ENCODE data around the gene NALCN. TPM values are rescaled to one million over a fixed set of nuclear protein-coding genes. Genes with fewer than 3 reads are reported as not detected.

The NALCN gene
- total RNA-seq, 1 donor from 2014 or later = not detected

DNA sequence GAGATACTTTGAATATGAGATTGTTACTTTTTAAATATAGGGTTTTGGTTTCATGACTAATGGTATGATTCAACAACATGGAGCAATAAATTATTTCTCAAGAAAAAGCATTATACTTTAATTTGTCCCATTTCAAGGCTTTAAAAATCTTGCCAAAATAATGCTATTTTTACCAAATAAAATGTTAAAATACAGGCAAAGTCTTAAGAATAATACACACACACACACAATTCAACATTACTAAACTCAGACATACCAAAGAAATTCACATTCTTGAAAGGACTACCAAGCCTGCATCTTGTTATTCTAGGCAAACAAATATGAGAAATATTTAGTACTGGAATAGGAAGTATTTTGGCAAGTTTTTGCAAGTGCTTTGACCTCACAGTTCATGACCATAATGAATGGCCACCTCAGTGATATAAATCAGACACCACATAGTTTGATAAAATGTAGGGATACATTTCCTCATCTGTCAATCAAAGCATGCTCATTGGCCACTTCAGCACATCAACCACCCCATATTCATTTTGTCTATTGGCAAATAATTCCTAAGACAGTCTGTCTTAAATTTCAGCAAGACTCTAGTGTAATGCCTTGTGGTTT lies 107.2 kb downstream of the NALCN start:
- H3K4me1 Mint-ChIP-seq (ENCODE audit: low read depth) = no peaks in the 10 kb centered on the region
- peaks cover 3% of the 10 kb centered on the region for H3K9me3 Mint-ChIP-seq
- no peaks in the 10 kb centered on the region for H3K36me3 Mint-ChIP-seq (ENCODE audit: low read depth)
- no peak overlapping the region for H3K27ac Mint-ChIP-seq
- DNase-seq (ENCODE audit: low spot score) = no peak
- H3K27me3 Mint-ChIP-seq (ENCODE audit: insufficient read depth) = no peaks in the 10 kb centered on the region
- no peak overlapping the region for H3K4me3 Mint-ChIP-seq
- intact Hi-C loops (cut with micrococcal nuclease) = no loop called here

DNA sequence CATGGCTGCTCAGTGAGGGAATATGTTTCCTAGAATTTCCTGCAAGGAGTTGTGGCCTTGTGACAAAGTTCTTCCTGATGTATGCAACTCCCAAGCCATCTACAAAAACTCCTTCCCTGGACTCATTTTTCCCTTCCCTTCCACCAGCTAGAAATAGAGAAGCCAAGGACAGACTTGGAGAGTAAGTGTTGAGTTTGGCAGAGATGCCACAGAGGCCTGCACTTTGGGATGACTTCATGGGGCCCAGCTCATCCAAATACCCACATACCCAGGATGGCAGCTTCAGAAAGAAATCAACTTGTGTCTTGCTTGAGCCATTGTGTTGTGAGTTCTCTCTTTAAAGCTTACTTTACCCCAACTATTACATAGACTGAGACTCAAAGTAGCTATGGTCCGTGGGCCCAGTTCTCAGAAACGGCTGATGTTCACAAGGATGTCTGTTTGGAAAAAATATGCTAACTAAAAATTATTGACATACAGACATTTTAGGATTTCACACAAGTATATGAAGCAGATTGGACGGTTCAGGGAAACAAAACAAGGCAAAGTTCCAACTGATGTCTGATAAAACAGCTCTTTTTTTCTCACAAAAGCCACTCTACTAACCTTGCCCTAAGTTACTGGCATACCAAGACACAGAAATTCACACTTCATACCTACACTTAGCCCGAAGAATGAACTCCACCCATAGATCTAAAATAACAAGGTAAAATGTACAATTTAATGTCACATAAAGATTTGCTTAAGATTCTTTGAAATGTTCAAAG lies 107.9 kb downstream of the NALCN start:
- DNase-seq (ENCODE audit: low spot score) = no peak
- no peaks in the 10 kb centered on the region for H3K36me3 Mint-ChIP-seq (ENCODE audit: low read depth)
- no peak overlapping the region for H3K4me3 Mint-ChIP-seq
- intact Hi-C loops (cut with micrococcal nuclease) = no loop called here
- no peaks in the 10 kb centered on the region for H3K27me3 Mint-ChIP-seq (ENCODE audit: insufficient read depth)
- H3K9me3 Mint-ChIP-seq = peaks cover 1% of the 10 kb centered on the region
- no peaks in the 10 kb centered on the region for H3K4me1 Mint-ChIP-seq (ENCODE audit: low read depth)
- H3K27ac Mint-ChIP-seq = no peak overlapping the region

DNA sequence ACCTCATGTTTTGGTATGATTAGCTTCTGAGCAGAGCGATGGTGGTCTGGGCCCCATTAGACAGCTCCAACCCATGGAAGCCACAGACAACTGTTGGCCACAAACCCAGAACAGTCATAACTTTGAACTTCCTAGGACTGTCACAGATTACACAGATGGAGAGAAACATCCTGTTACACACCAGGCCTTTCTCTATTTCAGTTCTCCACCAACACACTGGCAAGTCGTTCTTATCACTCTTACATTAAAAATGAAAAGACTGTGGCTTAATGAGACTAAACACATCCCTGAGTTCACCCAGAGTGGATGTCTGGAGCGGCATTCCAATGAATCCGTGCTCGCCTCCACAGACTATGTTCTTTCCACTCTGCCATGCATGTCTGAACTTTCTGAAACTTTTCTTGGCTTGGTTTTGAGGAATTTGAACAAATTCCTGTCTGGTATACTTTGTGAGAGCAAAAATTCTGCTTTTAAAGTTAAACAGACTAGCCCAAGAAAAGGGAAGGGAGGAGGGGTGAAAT lies 109.1 kb downstream of the NALCN start:
- no peaks in the 10 kb centered on the region for H3K9me3 Mint-ChIP-seq

DNA sequence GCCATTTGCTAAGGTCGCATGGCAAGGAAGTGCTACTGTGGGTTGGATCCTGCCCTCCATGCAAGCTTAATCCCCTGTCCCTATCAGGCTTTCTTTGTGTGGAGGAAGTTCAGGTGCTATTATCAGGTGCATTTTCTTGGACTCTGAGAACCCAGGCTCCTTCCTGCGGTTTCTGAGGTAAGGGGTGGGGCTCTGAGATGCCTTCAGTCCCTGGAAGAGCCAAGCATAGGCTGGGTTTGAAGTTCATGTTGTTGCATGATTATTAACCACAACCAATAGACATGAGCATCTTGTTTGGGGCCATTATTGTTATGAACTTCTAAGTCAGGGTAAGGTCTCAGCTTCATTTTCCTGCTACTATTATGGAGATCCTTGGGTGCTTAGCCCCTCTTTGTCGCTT lies 109.5 kb downstream of the NALCN start:
- no peaks in the 10 kb centered on the region for H3K4me1 Mint-ChIP-seq (ENCODE audit: low read depth)
- no peak for DNase-seq (ENCODE audit: low spot score)
- no peaks in the 10 kb centered on the region for H3K9me3 Mint-ChIP-seq
- intact Hi-C loops (cut with micrococcal nuclease) = no loop called here
- no peak overlapping the region for H3K4me3 Mint-ChIP-seq
- H3K27me3 Mint-ChIP-seq (ENCODE audit: insufficient read depth) = no peaks in the 10 kb centered on the region
- H3K27ac Mint-ChIP-seq = no peak overlapping the region
- no peaks in the 10 kb centered on the region for H3K36me3 Mint-ChIP-seq (ENCODE audit: low read depth)

More for the DNA sequence above, 109.1 kb downstream of the NALCN start:
- Mint-ChIP-seq H3K4me1 (ENCODE audit: low read depth) (no peaks in the 10 kb centered on the region), H3K27me3 (ENCODE audit: insufficient read depth) (no peaks in the 10 kb centered on the region), H3K27ac (no peak overlapping the region), H3K4me3 (no peak overlapping the region), H3K36me3 (ENCODE audit: low read depth) (no peaks in the 10 kb centered on the region)
- DNase-seq (ENCODE audit: low spot score) = no peak
- intact Hi-C loops (cut with micrococcal nuclease) = no loop called here

DNA sequence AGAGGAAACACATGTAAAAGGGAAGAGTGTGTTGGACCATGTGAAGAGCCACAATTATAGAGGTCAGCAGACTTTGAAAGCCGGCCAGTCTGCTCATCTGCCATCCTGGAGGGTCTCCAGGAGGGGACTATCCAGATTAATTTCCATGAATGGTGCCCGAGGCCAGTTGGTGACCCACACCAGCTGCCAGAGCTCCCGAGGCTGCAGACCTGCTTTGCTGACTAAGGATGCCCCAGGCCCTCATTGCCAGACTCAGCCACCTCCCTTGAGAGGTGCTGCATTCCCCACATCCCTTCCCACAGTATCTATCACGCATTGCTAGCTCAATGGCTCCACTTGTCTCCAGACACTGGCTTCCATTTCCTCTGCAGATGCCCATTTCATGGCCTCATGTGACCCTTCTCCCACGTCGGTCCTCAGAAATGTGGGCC lies 110.3 kb downstream of the NALCN start:
- Mint-ChIP-seq H3K4me3 (no peak overlapping the region), H3K27me3 (ENCODE audit: insufficient read depth) (no peaks in the 10 kb centered on the region), H3K4me1 (ENCODE audit: low read depth) (no peaks in the 10 kb centered on the region), H3K36me3 (ENCODE audit: low read depth) (no peaks in the 10 kb centered on the region), H3K27ac (no peak overlapping the region), H3K9me3 (no peaks in the 10 kb centered on the region)
- no peak for DNase-seq (ENCODE audit: low spot score)
- intact Hi-C loops (cut with micrococcal nuclease) = no loop called here

DNA sequence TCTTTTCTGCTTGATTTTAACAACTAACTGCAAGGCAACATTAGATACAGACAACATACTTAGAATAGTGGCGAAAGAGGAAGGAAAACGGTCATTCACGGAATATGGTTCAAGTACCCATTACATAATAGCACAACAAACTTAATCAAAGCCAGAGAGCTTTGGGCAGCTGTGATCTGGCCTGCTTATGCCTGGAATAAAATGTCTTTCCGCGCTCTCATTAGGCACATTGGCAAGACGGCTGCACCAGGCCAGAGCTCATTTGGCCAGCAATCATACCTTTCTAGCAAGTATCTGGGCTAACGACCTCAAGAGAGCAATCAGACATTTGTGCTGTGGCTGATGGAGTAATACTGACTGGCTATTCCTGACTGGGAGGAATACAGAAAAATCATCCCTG lies 112.8 kb downstream of the NALCN start:
- intact Hi-C loops (cut with micrococcal nuclease) = no loop called here
- no peaks in the 10 kb centered on the region for H3K4me1 Mint-ChIP-seq (ENCODE audit: low read depth)
- H3K9me3 Mint-ChIP-seq = no peaks in the 10 kb centered on the region
- no peaks in the 10 kb centered on the region for H3K36me3 Mint-ChIP-seq (ENCODE audit: low read depth)
- DNase-seq (ENCODE audit: low spot score) = no peak
- H3K4me3 Mint-ChIP-seq = no peak overlapping the region
- no peak overlapping the region for H3K27ac Mint-ChIP-seq
- no peaks in the 10 kb centered on the region for H3K27me3 Mint-ChIP-seq (ENCODE audit: insufficient read depth)

DNA sequence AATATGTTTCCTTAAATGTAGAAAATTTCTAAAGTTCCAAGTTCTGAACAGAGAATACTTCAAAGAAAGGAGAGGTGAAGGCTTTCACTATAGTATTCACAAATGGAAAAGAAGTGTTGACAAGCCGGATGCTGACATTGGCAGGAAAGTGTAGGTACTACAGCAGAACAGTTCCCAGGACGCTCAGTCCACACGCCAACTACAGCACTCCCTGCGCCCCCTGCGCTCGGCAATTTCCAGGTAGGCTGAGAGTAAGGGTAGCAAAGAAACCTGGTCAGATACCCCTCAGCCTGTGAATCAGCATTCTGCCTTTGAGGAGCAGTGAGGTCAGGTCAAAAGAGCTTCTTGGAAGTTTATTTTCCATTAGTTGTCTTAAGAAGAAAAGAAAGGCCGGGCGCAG lies 115.3 kb downstream of the NALCN start:
- no peaks in the 10 kb centered on the region for H3K4me1 Mint-ChIP-seq (ENCODE audit: low read depth)
- no peak overlapping the region for H3K4me3 Mint-ChIP-seq
- intact Hi-C loops (cut with micrococcal nuclease) = no loop called here
- H3K27me3 Mint-ChIP-seq (ENCODE audit: insufficient read depth) = no peaks in the 10 kb centered on the region
- no peak overlapping the region for H3K27ac Mint-ChIP-seq
- H3K9me3 Mint-ChIP-seq = no peaks in the 10 kb centered on the region
- H3K36me3 Mint-ChIP-seq (ENCODE audit: low read depth) = no peaks in the 10 kb centered on the region
- no peak for DNase-seq (ENCODE audit: low spot score)

DNA sequence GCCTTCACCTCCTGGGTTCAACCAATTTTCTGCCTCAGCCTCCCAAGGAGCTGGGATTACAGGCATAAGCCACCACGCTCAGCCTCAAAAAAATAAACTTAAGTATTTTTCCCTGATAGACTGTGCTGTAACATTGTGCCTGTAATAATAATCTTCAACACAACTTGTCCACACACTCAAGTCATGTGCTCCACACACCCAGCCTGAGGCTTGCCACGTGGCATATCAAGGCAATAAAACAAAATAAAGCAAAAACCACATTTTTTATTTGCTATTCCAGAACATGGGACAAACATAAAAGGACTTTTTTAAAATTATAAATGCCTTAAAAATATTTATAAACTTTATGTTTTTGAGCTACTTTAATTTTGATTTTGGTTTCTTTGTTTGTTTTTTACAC lies 115.8 kb downstream of the NALCN start:
- intact Hi-C loops (cut with micrococcal nuclease) = no loop called here
- no peak for DNase-seq (ENCODE audit: low spot score)
- no peak overlapping the region for H3K4me3 Mint-ChIP-seq

DNA sequence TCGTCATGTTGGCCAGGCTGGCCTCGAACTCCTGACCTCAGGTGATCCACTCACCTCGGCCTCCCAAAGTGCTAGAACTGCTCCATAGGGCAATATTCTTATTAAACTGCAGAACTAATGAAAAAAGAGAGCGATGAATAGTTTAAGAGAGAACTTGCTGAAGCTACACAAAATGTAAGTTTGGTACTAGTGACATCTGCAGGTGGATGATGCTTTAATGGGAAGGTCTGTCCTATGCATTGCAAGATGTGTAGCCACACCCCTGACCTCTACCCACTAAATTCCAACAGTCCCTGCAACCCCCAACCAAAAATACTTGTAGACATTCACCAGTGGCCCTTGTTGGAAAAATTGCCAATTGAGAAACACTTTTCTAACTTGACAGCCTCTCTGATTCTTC lies 117.8 kb downstream of the NALCN start:
- no peaks in the 10 kb centered on the region for H3K4me1 Mint-ChIP-seq (ENCODE audit: low read depth)
- intact Hi-C loops (cut with micrococcal nuclease) = no loop called here
- no peak overlapping the region for H3K27ac Mint-ChIP-seq
- no peaks in the 10 kb centered on the region for H3K9me3 Mint-ChIP-seq
- no peaks in the 10 kb centered on the region for H3K36me3 Mint-ChIP-seq (ENCODE audit: low read depth)
- H3K27me3 Mint-ChIP-seq (ENCODE audit: insufficient read depth) = no peaks in the 10 kb centered on the region
- H3K4me3 Mint-ChIP-seq = no peak overlapping the region
- no peak for DNase-seq (ENCODE audit: low spot score)

More for the DNA sequence above, 115.8 kb downstream of the NALCN start:
- no peaks in the 10 kb centered on the region for H3K27me3 Mint-ChIP-seq (ENCODE audit: insufficient read depth)
- no peak overlapping the region for H3K27ac Mint-ChIP-seq
- H3K4me1 Mint-ChIP-seq (ENCODE audit: low read depth) = no peaks in the 10 kb centered on the region
- H3K9me3 Mint-ChIP-seq = no peaks in the 10 kb centered on the region
- H3K36me3 Mint-ChIP-seq (ENCODE audit: low read depth) = no peaks in the 10 kb centered on the region

DNA sequence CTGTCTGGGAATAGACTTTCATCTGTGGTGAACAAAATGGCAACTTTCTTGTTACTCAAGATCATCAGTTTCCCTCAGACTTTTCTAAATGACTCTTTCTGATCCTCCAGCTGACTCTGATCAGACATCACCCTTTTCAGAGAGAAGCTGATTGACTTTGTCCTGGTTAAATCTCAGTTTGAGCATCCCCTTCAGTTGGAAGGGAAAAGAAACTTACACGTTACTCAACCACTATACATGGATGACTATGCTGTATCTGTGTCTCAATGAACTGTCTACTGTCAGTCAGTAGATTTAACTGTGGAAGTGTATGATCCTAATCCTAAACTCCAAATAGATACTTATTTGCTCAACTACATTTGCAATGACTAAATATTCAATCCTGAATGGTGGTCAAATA lies 118.5 kb downstream of the NALCN start:
- no peak for DNase-seq (ENCODE audit: low spot score)
- intact Hi-C loops (cut with micrococcal nuclease) = no loop called here
- Mint-ChIP-seq H3K27ac (no peak overlapping the region), H3K36me3 (ENCODE audit: low read depth) (no peaks in the 10 kb centered on the region), H3K4me3 (no peak overlapping the region), H3K27me3 (ENCODE audit: insufficient read depth) (no peaks in the 10 kb centered on the region), H3K4me1 (ENCODE audit: low read depth) (no peaks in the 10 kb centered on the region), H3K9me3 (no peaks in the 10 kb centered on the region)

DNA sequence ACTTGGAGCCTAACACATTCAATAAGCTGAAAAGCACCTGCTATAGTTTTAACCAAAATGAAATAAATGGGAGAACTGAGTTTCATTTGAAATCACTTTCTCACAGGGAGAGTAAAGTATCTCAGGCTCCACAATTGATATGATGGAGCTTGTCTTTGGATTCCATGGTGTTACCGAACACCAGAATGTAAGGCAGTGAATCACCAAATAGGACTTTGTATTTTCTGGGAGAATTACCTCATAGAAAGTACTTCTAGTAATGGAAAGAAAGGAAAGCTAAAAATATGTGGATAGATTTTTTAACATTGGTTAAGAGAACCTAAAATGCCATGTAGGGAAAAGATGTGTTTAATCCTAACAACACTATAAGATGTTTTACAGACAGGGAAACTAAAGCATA lies 123.6 kb downstream of the NALCN start:
- H3K27me3 Mint-ChIP-seq (ENCODE audit: insufficient read depth) = peaks cover 2% of the 10 kb centered on the region
- H3K27ac Mint-ChIP-seq = no peak overlapping the region
- no peaks in the 10 kb centered on the region for H3K4me1 Mint-ChIP-seq (ENCODE audit: low read depth)
- no peak for DNase-seq (ENCODE audit: low spot score)
- no peaks in the 10 kb centered on the region for H3K9me3 Mint-ChIP-seq
- no peaks in the 10 kb centered on the region for H3K36me3 Mint-ChIP-seq (ENCODE audit: low read depth)
- intact Hi-C loops (cut with micrococcal nuclease) = no loop called here
- H3K4me3 Mint-ChIP-seq = no peak overlapping the region

DNA sequence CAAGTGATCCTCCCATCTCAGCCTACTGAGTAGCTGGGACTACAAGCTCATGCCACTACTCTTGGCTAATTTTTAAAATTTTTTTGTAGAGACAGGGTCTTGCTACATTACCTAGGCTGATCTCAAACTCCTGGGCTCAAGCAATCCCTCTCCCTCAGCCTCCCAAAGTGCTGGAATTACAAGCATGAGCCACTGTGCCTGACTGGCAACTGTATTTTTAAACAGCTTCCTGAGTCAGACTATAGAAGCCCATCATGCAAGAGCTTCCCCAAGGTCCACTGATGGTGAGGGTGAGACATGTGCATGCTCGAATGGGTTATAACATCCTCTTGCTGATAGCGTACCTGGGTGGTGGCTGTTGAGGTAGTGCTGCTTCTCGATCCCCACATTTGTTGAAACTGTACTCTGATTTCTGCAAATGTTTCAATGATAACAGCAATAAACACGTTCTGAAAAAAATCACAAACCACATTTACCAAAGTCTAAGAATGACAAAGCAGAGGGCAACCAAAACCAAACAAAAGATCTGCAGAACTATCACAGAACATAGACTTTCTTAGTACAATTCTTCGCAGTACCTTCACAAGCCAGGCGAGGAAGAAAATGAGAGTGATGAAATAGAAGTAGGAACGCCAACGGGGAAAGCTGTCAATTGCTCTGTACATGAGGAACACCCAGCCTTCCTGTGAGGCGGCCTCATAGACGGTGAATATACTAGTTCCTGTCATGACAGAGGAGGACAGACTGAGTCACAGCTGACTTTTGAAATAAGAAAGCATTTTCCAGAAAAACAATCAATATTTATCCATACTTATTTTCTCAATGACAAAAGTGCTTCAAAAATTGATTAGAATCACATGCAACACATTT lies 124.4 kb downstream of the NALCN start:
- H3K9me3 Mint-ChIP-seq = no peaks in the 10 kb centered on the region
- peaks cover 2% of the 10 kb centered on the region for H3K27me3 Mint-ChIP-seq (ENCODE audit: insufficient read depth)
- intact Hi-C loops (cut with micrococcal nuclease) = no loop called here
- no peak for DNase-seq (ENCODE audit: low spot score)
- H3K27ac Mint-ChIP-seq = no peak overlapping the region
- H3K4me3 Mint-ChIP-seq = no peak overlapping the region
- no peaks in the 10 kb centered on the region for H3K36me3 Mint-ChIP-seq (ENCODE audit: low read depth)
- H3K4me1 Mint-ChIP-seq (ENCODE audit: low read depth) = no peaks in the 10 kb centered on the region

DNA sequence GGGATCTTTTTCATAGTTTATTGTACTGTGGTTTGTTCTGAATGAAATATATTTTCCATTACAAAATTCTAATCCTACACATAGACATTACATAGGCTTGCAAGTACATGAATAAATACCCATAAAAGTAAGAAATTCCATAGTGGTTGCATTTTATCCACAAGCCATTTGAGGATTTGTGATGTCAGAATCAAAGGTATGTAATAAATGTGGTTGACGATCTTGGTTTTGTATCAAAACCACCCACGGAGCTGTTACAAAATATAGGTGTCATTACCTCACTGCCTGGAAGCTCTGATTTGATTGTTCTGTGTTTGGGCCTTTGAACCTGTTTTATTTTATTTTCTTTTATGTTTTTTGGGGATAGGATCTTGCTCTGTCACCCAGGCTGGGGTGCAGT lies 125.1 kb downstream of the NALCN start:
- DNase-seq (ENCODE audit: low spot score) = no peak
- intact Hi-C loops (cut with micrococcal nuclease) = no loop called here
- H3K36me3 Mint-ChIP-seq (ENCODE audit: low read depth) = no peaks in the 10 kb centered on the region
- H3K27ac Mint-ChIP-seq = no peak overlapping the region
- H3K27me3 Mint-ChIP-seq (ENCODE audit: insufficient read depth) = peaks cover 2% of the 10 kb centered on the region
- no peaks in the 10 kb centered on the region for H3K9me3 Mint-ChIP-seq
- H3K4me1 Mint-ChIP-seq (ENCODE audit: low read depth) = no peaks in the 10 kb centered on the region
- H3K4me3 Mint-ChIP-seq = no peak overlapping the region

All from activated T-helper 1 cell treated with anti-CD3 and anti-CD28 coated beads, Interleukin-12 subunit alpha, Interleukin-12 subunit beta, Interleukin-2, Interleukin-4 antibody, amounts not matched to agents 30 ng/mL and 10 ng/mL and 1 ng/mL, durations not matched to agents 14 hours and 24 hours and 36 hours (primary cell).